Neural cell (in vitro differentiated cells): Measurements from ENCODE around the gene CPNE2.

Experiments
- EP300 ChIP-seq: fragments of 450-650 bp; conservative IDR thresholded peaks from 2 replicates; pipeline ENCODE4 v1.6.1; 2014; ENCODE audit warnings: antibody characterized with exemption, mild to moderate bottlenecking, moderate library complexity; ENCODE audit not compliant: poor library complexity, severe bottlenecking
- EZH2 ChIP-seq: fragments of 200-600, 300-800 bp; shearing (Covaris generic), sonication (generic); IDR thresholded peaks from 2 replicates; pipeline ENCODE4 v1.6.1; 2014; ENCODE audit warnings: antibody characterized with exemption, low read length, borderline replicate concordance, mild to moderate bottlenecking; ENCODE audit not compliant: insufficient read depth, poor library complexity, severe bottlenecking
- POLR2AphosphoS5 ChIP-seq: IDR thresholded peaks from 2 replicates; pipeline ENCODE4 v1.6.1; 2012
- RAD21 ChIP-seq: fragments of 450-650 bp; conservative IDR thresholded peaks from 2 replicates; pipeline ENCODE4 v1.6.1; 2014; ENCODE audit warnings: antibody characterized with exemption, mild to moderate bottlenecking, moderate library complexity
- REST ChIP-seq: IDR thresholded peaks from 2 replicates; pipeline ENCODE4 v1.6.1; 2012; ENCODE audit warnings: borderline replicate concordance
- SMC3 ChIP-seq: fragments of 450-650 bp; conservative IDR thresholded peaks from 2 replicates; pipeline ENCODE4 v1.6.1; 2014; ENCODE audit warnings: antibody characterized with exemption, mild to moderate bottlenecking, moderate library complexity; ENCODE audit not compliant: poor library complexity
- TAF1 ChIP-seq: IDR thresholded peaks from 2 replicates; pipeline ENCODE4 v1.6.1; 2012; ENCODE audit warnings: low read depth
- TF ChIP-seq, protein P1 (sequence below): fragments of 450-650 bp; IDR thresholded peaks from 2 replicates; pipeline ENCODE4 v1.5.1; 2014; ENCODE audit warnings: antibody characterized with exemption, mild to moderate bottlenecking, moderate library complexity; ENCODE audit not compliant: poor library complexity, severe bottlenecking

- TF ChIP-seq, protein P1, sequence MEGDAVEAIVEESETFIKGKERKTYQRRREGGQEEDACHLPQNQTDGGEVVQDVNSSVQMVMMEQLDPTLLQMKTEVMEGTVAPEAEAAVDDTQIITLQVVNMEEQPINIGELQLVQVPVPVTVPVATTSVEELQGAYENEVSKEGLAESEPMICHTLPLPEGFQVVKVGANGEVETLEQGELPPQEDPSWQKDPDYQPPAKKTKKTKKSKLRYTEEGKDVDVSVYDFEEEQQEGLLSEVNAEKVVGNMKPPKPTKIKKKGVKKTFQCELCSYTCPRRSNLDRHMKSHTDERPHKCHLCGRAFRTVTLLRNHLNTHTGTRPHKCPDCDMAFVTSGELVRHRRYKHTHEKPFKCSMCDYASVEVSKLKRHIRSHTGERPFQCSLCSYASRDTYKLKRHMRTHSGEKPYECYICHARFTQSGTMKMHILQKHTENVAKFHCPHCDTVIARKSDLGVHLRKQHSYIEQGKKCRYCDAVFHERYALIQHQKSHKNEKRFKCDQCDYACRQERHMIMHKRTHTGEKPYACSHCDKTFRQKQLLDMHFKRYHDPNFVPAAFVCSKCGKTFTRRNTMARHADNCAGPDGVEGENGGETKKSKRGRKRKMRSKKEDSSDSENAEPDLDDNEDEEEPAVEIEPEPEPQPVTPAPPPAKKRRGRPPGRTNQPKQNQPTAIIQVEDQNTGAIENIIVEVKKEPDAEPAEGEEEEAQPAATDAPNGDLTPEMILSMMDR: no peak
- TF ChIP-seq REST (no peak), POLR2AphosphoS5 (no peak), RAD21 (no peak), EZH2 (no peak), SMC3 (no peak), TAF1 (no peak), EP300 (no peak)
Measured at GRCh38 chr16:57127836-57128235, 35.5 kb downstream of the CPNE2 start.
